CD8-positive, alpha-beta memory T cell (primary cell): ENCODE measurements around the gene ZCWPW1. TPM values are rescaled to one million over a fixed set of nuclear protein-coding genes. Genes with fewer than 3 reads are reported as not detected.

Experiments used
- CTCF ChIA-PET: fragments of 350-600 bp; sonication (Branson Sonifier 250); formaldehyde crosslinking; loops from one replicate; lab custom pipeline; 2021; ENCODE audit warnings: antibody characterized with exemption; lab: Charles Lee
- POLR2A ChIA-PET: fragments of 350-600 bp; sonication (Branson Sonifier 250); formaldehyde crosslinking; loops from one replicate; lab custom pipeline; 2021; ENCODE audit warnings: antibody characterized with exemption; lab: Charles Lee
- DNase-seq, 5 donors: peaks; one replicate each; pipeline versions ENCODE4 v3.0.0 to v3.0.0-alpha.2; 2020 to 2022; ENCODE audit warnings: mixed read lengths in 1 of 5
- H3K27ac ChIP-seq: one replicate; pipeline ENCODE4 v1.7.0; 2013; ENCODE audit warnings: low read depth, mild to moderate bottlenecking, low read length, moderate library complexity
- H3K27me3 ChIP-seq: 2 replicates; pipeline ENCODE4 v1.7.0; 2013; ENCODE audit warnings: low read length, mild to moderate bottlenecking; ENCODE audit not compliant: insufficient read depth, poor library complexity, severe bottlenecking
- H3K36me3 ChIP-seq: 2 replicates; pipeline ENCODE4 v1.7.0; 2013; ENCODE audit warnings: mild to moderate bottlenecking, low read length, moderate library complexity; ENCODE audit not compliant: insufficient read depth
- H3K4me1 ChIP-seq: 2 replicates; pipeline ENCODE4 v1.7.0; 2013; ENCODE audit warnings: mild to moderate bottlenecking, low read length, moderate library complexity; ENCODE audit not compliant: insufficient read depth
- H3K4me3 ChIP-seq: 2 replicates; pipeline ENCODE4 v1.7.0; 2013; ENCODE audit warnings: mild to moderate bottlenecking, low read length
- H3K9me3 ChIP-seq: 2 replicates; pipeline ENCODE4 v1.7.0; 2013; ENCODE audit warnings: mild to moderate bottlenecking, low read length
- H3K27ac Mint-ChIP-seq, 8 donors: one replicate each; pipeline ENCODE4 v1.8.0; 2020 to 2021; ENCODE audit warnings: mixed read lengths in 8 of 8, mild to moderate bottlenecking in 6 of 8, inconsistent platforms in 3 of 8, moderate library complexity in 3 of 8
- H3K27me3 Mint-ChIP-seq, 2 donors: one replicate each; pipeline ENCODE4 v1.8.0; 2020 to 2021; ENCODE audit warnings: mixed read lengths in 2 of 2, mild to moderate bottlenecking in 1 of 2, moderate library complexity in 1 of 2
- H3K36me3 Mint-ChIP-seq, 3 donors: one replicate each; pipeline ENCODE4 v1.8.0; 2020 to 2021; ENCODE audit warnings: mixed read lengths in 3 of 3, inconsistent platforms in 1 of 3, mild to moderate bottlenecking in 1 of 3
- H3K4me1 Mint-ChIP-seq, 3 donors: one replicate each; pipeline ENCODE4 v1.8.0; 2020 to 2021; ENCODE audit warnings: mixed read lengths in 3 of 3, inconsistent platforms in 1 of 3, mild to moderate bottlenecking in 1 of 3
- H3K4me3 Mint-ChIP-seq, 7 donors: one replicate each; pipeline ENCODE4 v1.8.0; 2020 to 2021; ENCODE audit warnings: mixed read lengths in 7 of 7, mild to moderate bottlenecking in 6 of 7, moderate library complexity in 4 of 7, inconsistent platforms in 2 of 7
- H3K9me3 Mint-ChIP-seq, 5 donors: one replicate each; pipeline ENCODE4 v1.8.0; 2020 to 2022; ENCODE audit warnings: mixed read lengths in 5 of 5, mild to moderate bottlenecking in 3 of 5, moderate library complexity in 2 of 5, inconsistent platforms in 1 of 5
- polyA plus RNA-seq: library from polyadenylated mRNA; unstranded; fragments of 300-500 nt; fragmentation: Illumina TruSeq; gene quantifications from one replicate; pipeline ENCODE4 v1.2.3, GENCODE V29; 2021
- total RNA-seq, 2 experiments: library from RNA; stranded (reverse); gene quantifications; one replicate each; pipeline ENCODE4 v1.2.3, GENCODE V29; 2021

Gene ZCWPW1
- total and polyA plus RNA-seq, 3 experiments from 2014 or later, result 4.3 to 6.5 (median 5.0) TPM

DNA sequence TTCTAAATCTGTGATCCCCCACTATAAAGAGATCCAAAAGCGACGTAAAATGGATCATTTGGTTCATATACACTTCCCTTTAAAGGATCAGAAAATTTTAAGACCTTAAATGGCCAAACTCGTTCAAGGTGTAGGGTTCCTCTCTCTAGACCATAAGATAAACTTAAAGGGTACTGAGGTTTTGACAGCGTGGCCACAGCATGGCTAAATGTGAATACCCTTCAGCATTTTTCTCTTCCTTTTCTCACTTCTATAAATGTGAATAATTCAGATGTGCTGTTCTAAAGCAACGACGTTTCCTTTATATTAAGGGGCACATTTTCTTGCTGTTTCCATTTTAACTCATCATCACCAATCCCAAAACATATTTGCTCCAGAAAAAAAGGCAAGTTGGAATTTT lies 5.2 kb downstream of the ZCWPW1 start:
- H3K9me3 ChIP-seq, result no peaks in the 10 kb centered on the region
- no peaks in the 10 kb centered on the region for H3K36me3 ChIP-seq
- H3K27me3 ChIP-seq, result no peaks in the 10 kb centered on the region
- peaks cover 6% of the 10 kb centered on the region for H3K4me1 ChIP-seq
- peaks cover 0 to 6% (median 0%) of the 10 kb centered on the region in 3 donors for H3K4me1 Mint-ChIP-seq
- DNase-seq, result no peak
- no peak overlapping the region for H3K4me3 Mint-ChIP-seq
- H3K9me3 Mint-ChIP-seq, result no peaks in the 10 kb centered on the region
- ChIA-PET CTCF (interaction anchor here (0.7 kb wide), 1 partner anchor 399 kb away, joined by 4 read pairs; no protein-coding TSS in a partner anchor), POLR2A (interaction anchor here (0.7 kb wide), 1 partner anchor 240 kb away, joined by 3 read pairs; no protein-coding TSS in a partner anchor)
- H3K27ac ChIP-seq, result no peak overlapping the region
- no peak overlapping the region for H3K27ac Mint-ChIP-seq
- H3K36me3 Mint-ChIP-seq, result peaks cover 0 to 2% (median 1%) of the 10 kb centered on the region in 3 donors
- H3K27me3 Mint-ChIP-seq, result no peaks in the 10 kb centered on the region
- H3K4me3 ChIP-seq, result no peak overlapping the region

DNA sequence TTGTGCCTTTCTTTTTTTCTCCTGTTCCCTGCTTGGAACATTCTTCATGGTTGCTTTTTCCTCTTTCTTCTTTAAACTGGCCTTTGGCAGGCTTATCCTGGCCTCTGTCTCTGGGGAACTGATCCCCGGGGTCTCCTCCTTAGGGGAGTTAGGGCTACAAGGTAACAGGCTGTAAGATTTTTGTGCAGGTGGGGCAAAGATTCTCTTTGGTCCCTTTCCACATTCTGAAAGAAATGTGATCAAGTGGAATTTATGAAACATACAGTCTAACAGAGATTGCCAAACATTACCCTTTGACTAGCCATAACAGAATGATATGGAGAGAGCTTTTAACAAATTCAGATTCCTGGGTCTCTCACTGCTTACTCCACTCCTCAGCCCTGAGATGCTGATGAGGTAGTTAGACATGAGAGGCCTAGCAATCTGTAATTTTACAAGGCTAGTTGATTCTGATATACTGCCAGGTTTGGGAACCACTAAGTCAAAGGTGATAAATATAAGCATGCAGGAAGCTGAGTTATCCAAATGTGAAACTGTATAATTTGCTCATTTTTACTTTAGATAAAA lies 8.8 kb downstream of the ZCWPW1 start:
- Mint-ChIP-seq H3K4me3 (no peak overlapping the region), H3K36me3 (peaks cover 0 to 6% (median 5%) of the 10 kb centered on the region in 3 donors), H3K4me1 (no peaks in the 10 kb centered on the region), H3K27ac (peak overlapping the region in 1 of 8 donors; percentile 52), H3K9me3 (no peaks in the 10 kb centered on the region), H3K27me3 (no peaks in the 10 kb centered on the region)
- Histone ChIP-seq H3K27ac (no peak overlapping the region), H3K4me1 (no peaks in the 10 kb centered on the region), H3K9me3 (no peaks in the 10 kb centered on the region), H3K27me3 (no peaks in the 10 kb centered on the region), H3K36me3 (no peaks in the 10 kb centered on the region), H3K4me3 (no peak overlapping the region)
- ChIA-PET POLR2A (no interaction called here), CTCF (interaction anchor here (1.2 kb wide), 1 partner anchor 12 kb away, joined by 4 read pairs; no protein-coding TSS in a partner anchor)
- DNase-seq, result no peak

DNA sequence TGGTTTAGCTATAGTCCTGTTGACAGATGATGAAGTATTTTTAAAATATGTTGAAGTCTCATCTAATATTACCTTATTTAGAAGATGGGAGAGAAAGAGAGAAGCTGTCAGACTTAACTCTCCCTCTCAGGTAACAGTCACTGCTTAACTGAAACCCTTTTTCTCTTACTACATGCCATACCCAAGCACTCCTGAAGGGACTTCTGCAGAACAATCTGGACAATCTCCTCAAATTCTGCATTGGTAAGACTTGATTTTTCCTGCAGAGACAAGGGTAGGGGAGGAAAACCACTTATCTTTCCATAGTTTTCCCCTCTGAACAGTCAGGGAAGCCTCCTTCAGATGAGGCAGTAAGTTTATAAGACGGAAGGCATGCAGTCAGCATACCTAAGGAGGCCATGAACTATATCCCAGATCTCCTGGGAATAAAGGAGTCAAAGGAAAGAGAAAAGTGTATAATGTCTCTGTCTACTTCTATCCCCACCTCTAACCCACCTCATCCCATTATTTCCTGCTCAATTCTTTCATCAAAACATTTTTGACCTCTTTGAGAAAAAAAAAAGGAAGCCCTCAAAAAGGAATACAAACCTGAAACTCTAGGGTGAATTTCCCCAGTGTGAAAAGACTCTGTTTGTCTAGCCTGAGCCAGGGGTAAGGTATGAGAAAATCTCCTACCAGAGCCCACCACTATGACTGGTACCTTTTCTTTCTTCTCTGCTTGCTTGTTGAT lies 9.4 kb downstream of the ZCWPW1 start:
- ChIA-PET POLR2A (no interaction called here), CTCF (interaction anchor here (1.2 kb wide), 1 partner anchor 11 kb away, joined by 4 read pairs; no protein-coding TSS in a partner anchor)
- Mint-ChIP-seq H3K36me3 (peaks cover 0 to 6% (median 5%) of the 10 kb centered on the region in 3 donors), H3K9me3 (no peaks in the 10 kb centered on the region), H3K4me3 (peak overlapping the region in 1 of 7 donors; percentile 61), H3K27ac (peak overlapping the region in 1 of 8 donors; percentile 52), H3K4me1 (no peaks in the 10 kb centered on the region), H3K27me3 (no peaks in the 10 kb centered on the region)
- Histone ChIP-seq H3K9me3 (no peaks in the 10 kb centered on the region), H3K36me3 (no peaks in the 10 kb centered on the region), H3K4me3 (no peak overlapping the region), H3K27ac (no peak overlapping the region), H3K27me3 (no peaks in the 10 kb centered on the region), H3K4me1 (no peaks in the 10 kb centered on the region)
- no peak for DNase-seq

DNA sequence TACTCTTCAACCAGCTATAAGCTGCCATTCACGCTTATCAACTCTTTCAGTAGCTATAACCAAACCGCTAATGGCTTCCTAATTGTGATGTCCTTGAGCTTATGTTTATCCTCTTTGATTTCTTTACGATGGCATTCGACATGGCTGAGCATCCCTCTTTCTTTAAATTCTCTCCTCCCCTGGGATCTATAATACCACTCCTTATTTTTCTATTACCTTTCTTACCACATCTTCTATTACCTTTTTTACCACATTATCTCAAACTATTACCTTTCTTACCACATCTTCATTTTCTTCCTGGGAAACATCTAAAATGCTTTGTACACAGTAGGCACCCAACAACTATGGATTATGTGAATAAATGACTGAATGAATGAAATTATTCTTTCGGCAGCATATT lies 13.1 kb downstream of the ZCWPW1 start:
- Histone ChIP-seq H3K9me3 (no peaks in the 10 kb centered on the region), H3K27me3 (no peaks in the 10 kb centered on the region), H3K4me1 (no peaks in the 10 kb centered on the region), H3K27ac (no peak overlapping the region), H3K36me3 (no peaks in the 10 kb centered on the region), H3K4me3 (no peak overlapping the region)
- Mint-ChIP-seq H3K27me3 (peaks cover 0 to 3% of the 10 kb centered on the region in 2 donors), H3K27ac (no peak overlapping the region), H3K9me3 (no peaks in the 10 kb centered on the region), H3K4me3 (no peak overlapping the region), H3K4me1 (no peaks in the 10 kb centered on the region), H3K36me3 (peaks cover 0 to 5% (median 4%) of the 10 kb centered on the region in 3 donors)
- ChIA-PET CTCF (interaction anchor here (1.6 to 2.3 kb wide), 2 partner anchors 7 to 35 kb away, joined by 4 to 8 read pairs; no protein-coding TSS in a partner anchor), POLR2A (no interaction called here)
- no peak for DNase-seq

DNA sequence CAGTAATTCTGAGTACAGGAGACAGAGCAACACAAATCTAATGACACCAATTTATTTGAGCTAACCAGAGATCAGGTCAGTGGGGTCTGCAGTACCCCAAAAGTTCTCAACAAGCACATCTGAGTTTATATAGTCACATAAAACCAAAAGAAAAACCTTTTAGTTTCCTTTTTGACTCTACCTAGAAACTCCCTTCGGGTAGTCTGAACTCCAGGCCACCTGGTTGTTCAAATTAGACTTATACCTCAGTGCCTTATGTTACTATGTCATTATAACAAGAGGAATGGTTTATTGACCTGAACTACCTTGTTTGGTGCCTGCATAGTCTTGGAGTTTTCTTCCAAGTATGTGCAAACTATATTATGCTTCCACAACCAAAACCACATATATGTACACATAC lies 14.6 kb downstream of the ZCWPW1 start:
- Histone ChIP-seq H3K27ac (no peak overlapping the region), H3K27me3 (peaks cover 3% of the 10 kb centered on the region), H3K4me1 (no peaks in the 10 kb centered on the region), H3K4me3 (no peak overlapping the region), H3K36me3 (no peaks in the 10 kb centered on the region), H3K9me3 (no peaks in the 10 kb centered on the region)
- no peak overlapping the region for H3K4me3 Mint-ChIP-seq
- H3K27me3 Mint-ChIP-seq, result peaks cover 0 to 3% of the 10 kb centered on the region in 2 donors
- peaks cover 0 to 5% (median 4%) of the 10 kb centered on the region in 3 donors for H3K36me3 Mint-ChIP-seq
- H3K9me3 Mint-ChIP-seq, result no peaks in the 10 kb centered on the region
- ChIA-PET POLR2A (no interaction called here), CTCF (interaction anchor here (1.6 kb wide), 1 partner anchor 37 kb away, joined by 4 read pairs; no protein-coding TSS in a partner anchor)
- no peak for DNase-seq
- no peaks in the 10 kb centered on the region for H3K4me1 Mint-ChIP-seq
- no peak overlapping the region for H3K27ac Mint-ChIP-seq

DNA sequence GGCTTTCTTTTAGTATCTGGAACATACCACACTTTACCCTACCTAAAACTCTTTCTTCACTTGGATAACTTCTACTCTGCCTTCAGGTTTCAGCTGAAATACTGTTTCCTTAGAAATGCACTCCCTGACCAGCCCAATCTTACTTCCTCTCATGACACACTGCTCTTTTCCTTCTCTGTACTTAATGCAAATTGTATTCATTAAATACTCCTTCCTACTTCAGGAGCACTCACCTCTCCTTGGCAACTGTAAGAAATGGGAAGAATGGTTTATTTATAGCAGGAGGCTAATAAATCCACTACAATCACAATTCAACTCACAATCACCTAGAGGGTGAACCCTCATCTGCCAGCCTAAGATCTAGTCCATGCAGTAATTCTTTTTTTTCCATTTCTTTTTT lies 15.2 kb downstream of the ZCWPW1 start:
- Mint-ChIP-seq H3K27me3 (peaks cover 0 to 3% of the 10 kb centered on the region in 2 donors), H3K36me3 (peaks cover 0 to 5% (median 4%) of the 10 kb centered on the region in 3 donors), H3K4me3 (no peak overlapping the region), H3K9me3 (no peaks in the 10 kb centered on the region), H3K4me1 (no peaks in the 10 kb centered on the region), H3K27ac (no peak overlapping the region)
- no peak overlapping the region for H3K27ac ChIP-seq
- no peak for DNase-seq
- ChIA-PET POLR2A (no interaction called here), CTCF (no interaction called here)
- no peaks in the 10 kb centered on the region for H3K4me1 ChIP-seq
- H3K4me3 ChIP-seq, result no peak overlapping the region
- no peaks in the 10 kb centered on the region for H3K36me3 ChIP-seq
- H3K27me3 ChIP-seq, result peaks cover 3% of the 10 kb centered on the region
- H3K9me3 ChIP-seq, result no peaks in the 10 kb centered on the region

DNA sequence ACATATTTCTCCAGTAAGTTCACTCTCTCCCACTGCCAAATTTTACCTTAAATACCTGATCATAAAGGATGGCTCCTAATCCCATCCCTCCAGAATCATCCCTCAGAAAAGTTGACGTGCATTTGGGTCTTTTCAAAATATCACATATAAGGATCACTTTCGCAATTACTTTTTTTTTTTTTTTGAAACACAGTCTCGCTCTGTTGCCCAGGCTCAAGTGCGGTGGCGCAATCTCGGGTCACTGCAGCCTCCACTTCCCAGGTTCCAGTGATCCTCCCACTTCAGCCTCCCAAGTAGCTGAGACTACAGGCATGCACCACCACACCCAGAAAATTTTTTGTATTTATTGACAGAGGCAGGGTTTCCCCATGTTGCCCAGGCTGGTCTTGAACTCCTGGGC lies 17.4 kb downstream of the ZCWPW1 start:
- H3K27me3 ChIP-seq, result peaks cover 3% of the 10 kb centered on the region
- no peak overlapping the region for H3K4me3 Mint-ChIP-seq
- H3K27ac ChIP-seq, result no peak overlapping the region
- CTCF ChIA-PET, result interaction anchor here (1.0 kb wide), 1 partner anchor 17 kb away, joined by 3 read pairs; the partner anchor contains the start of gene ZCWPW1
- peaks cover 0 to 3% (median 2%) of the 10 kb centered on the region in 3 donors for H3K4me1 Mint-ChIP-seq
- H3K9me3 Mint-ChIP-seq, result no peaks in the 10 kb centered on the region
- H3K27ac Mint-ChIP-seq, result peak overlapping the region in 1 of 8 donors; percentile 12
- H3K36me3 ChIP-seq, result no peaks in the 10 kb centered on the region
- no peak overlapping the region for H3K4me3 ChIP-seq
- no peaks in the 10 kb centered on the region for H3K9me3 ChIP-seq
- H3K4me1 ChIP-seq, result peaks cover 5% of the 10 kb centered on the region
- H3K27me3 Mint-ChIP-seq, result peaks cover 0 to 3% of the 10 kb centered on the region in 2 donors
- DNase-seq, result no peak
- POLR2A ChIA-PET, result no interaction called here
- peaks cover 0 to 5% (median 4%) of the 10 kb centered on the region in 3 donors for H3K36me3 Mint-ChIP-seq
